GM21723 (cell line): ENCODE results near the gene RGS18.
"Not testable (repeated sequence)": the region's sequence is repeated elsewhere in the genome, so short reads cannot be mapped to it uniquely, and the experiment has no call there.

ENCODE experiments used
- ATAC-seq: cut with Tn5 transposase; IDR thresholded peaks from one replicate; pipeline ENCODE4 v1.9.1; 2021; ENCODE audit warnings: mild to moderate bottlenecking, moderate library complexity; ENCODE audit not compliant: unreplicated experiment

RGS18 gene

GRCh38 chr1:192158181-192158580, at the start of gene RGS18:
Gene RGS18 (plus strand): TSS chr1:192158462. CDS start chr1:192158638, 176 bp downstream.
- peak; percentile 85 for ATAC-seq

GRCh38 chr1:192109576-192109975, 48.7 kb upstream of the RGS18 start:
- ATAC-seq: no peak

- no peak for ATAC-seq
Observed at GRCh38 chr1:192115000-192115399, 43.3 kb upstream of the RGS18 start.

- ATAC-seq: no peak
Observed at GRCh38 chr1:192118881-192119405, 39.3 kb upstream of the RGS18 start.

GRCh38 chr1:192119701-192120100, 38.6 kb upstream of the RGS18 start:
- no peak for ATAC-seq

- no peak for ATAC-seq
Observed at GRCh38 chr1:192122668-192123067, 35.6 kb upstream of the RGS18 start.

GRCh38 chr1:192123212-192123611, 35.0 kb upstream of the RGS18 start:
- ATAC-seq: no peak

GRCh38 chr1:192126030-192126619, 32.1 kb upstream of the RGS18 start:
- ATAC-seq: no peak

GRCh38 chr1:192130175-192130574, 28.1 kb upstream of the RGS18 start:
- no peak for ATAC-seq

- not testable (repeated sequence) for ATAC-seq
Observed at GRCh38 chr1:192130865-192131264, 27.4 kb upstream of the RGS18 start.

- ATAC-seq: no peak
Observed at GRCh38 chr1:192131914-192132313, 26.3 kb upstream of the RGS18 start.

GRCh38 chr1:192133350-192133926, 24.8 kb upstream of the RGS18 start:
- ATAC-seq: no peak

- ATAC-seq: no peak
Observed at GRCh38 chr1:192140382-192140781, 17.9 kb upstream of the RGS18 start.

- ATAC-seq: no peak
Observed at GRCh38 chr1:192147221-192147620, 11.0 kb upstream of the RGS18 start.

GRCh38 chr1:192147696-192148095, 10.6 kb upstream of the RGS18 start:
- ATAC-seq: no peak

- ATAC-seq: no peak
Observed at GRCh38 chr1:192151176-192151575, 7.1 kb upstream of the RGS18 start.

- ATAC-seq: no peak
Observed at GRCh38 chr1:192153276-192153675, 5.0 kb upstream of the RGS18 start.

- ATAC-seq: no peak
Observed at GRCh38 chr1:192157067-192157466, 1.2 kb upstream of the RGS18 start.

GRCh38 chr1:192159014-192159413, 752 bp downstream of the RGS18 start:
- no peak for ATAC-seq

- no peak for ATAC-seq
Observed at GRCh38 chr1:192159781-192160180, 1.5 kb downstream of the RGS18 start.

- no peak for ATAC-seq
Observed at GRCh38 chr1:192160196-192160595, 1.9 kb downstream of the RGS18 start.

- ATAC-seq: no peak
Observed at GRCh38 chr1:192161976-192162375, 3.7 kb downstream of the RGS18 start.

GRCh38 chr1:192162376-192162775, 4.1 kb downstream of the RGS18 start:
- ATAC-seq: no peak
